GM23338 (cell line): Measurements from ENCODE around the gene TEDC1. TPM values are rescaled to one million over a fixed set of nuclear protein-coding genes. Genes with fewer than 3 reads are reported as not detected.

Experiments used
- ATAC-seq: fragments of 200-7000 bp; cut with Tn5 transposase; 3 replicates; pipeline ENCODE4 v1.9.1; 2020
- DNase-seq: peaks from one replicate; pipeline ENCODE4 v3.0.0-alpha.2; 2015; ENCODE audit warnings: low spot score
- H2AFZ ChIP-seq: fragments of 200-600 bp; sonication (generic); 2 replicates; pipeline ENCODE4 v1.8.0; 2016; ENCODE audit warnings: antibody characterized with exemption, mild to moderate bottlenecking, moderate library complexity
- H3F3A ChIP-seq: fragments of 200-600 bp; sonication (generic); replicated peaks from 2 replicates; pipeline ENCODE4 v1.8.0; 2017; ENCODE audit warnings: antibody characterized with exemption, mixed run types, low read depth
- H3K27ac ChIP-seq: fragments of 200-600 bp; sonication (generic); 2 replicates; pipeline ENCODE4 v1.6.1; 2016; ENCODE audit warnings: low read depth
- H3K27me3 ChIP-seq: fragments of 200-600 bp; sonication (generic); 2 replicates; pipeline ENCODE4 v1.8.0; 2016; ENCODE audit warnings: mild to moderate bottlenecking, mixed run types, moderate library complexity; ENCODE audit not compliant: insufficient read depth
- H3K36me3 ChIP-seq: fragments of 200-600 bp; sonication (generic); 2 replicates; pipeline ENCODE4 v1.8.0; 2016; ENCODE audit warnings: mild to moderate bottlenecking; ENCODE audit not compliant: insufficient read depth
- H3K4me1 ChIP-seq: fragments of 200-600 bp; sonication (generic); 2 replicates; pipeline ENCODE4 v1.8.0; 2016; ENCODE audit warnings: mild to moderate bottlenecking, moderate library complexity; ENCODE audit not compliant: insufficient read depth
- H3K4me2 ChIP-seq: fragments of 200-600 bp; sonication (generic); 2 replicates; pipeline ENCODE4 v1.7.1; 2017; ENCODE audit warnings: mixed run types
- H3K4me3 ChIP-seq: fragments of 200-600 bp; sonication (generic); 2 replicates; pipeline ENCODE4 v1.6.1; 2016; ENCODE audit warnings: mixed run types
- H3K79me2 ChIP-seq: fragments of 200-600 bp; sonication (generic); replicated peaks from 2 replicates; pipeline ENCODE4 v1.8.0; 2017; ENCODE audit warnings: mild to moderate bottlenecking; ENCODE audit not compliant: insufficient read depth
- H3K9me2 ChIP-seq: fragments of 200-600 bp; sonication (generic); 2 replicates; pipeline ENCODE4 v1.8.0; 2017; ENCODE audit not compliant: insufficient read depth
- H4K20me1 ChIP-seq: fragments of 200-600 bp; sonication (generic); replicated peaks from 2 replicates; pipeline ENCODE4 v1.8.0; 2017; ENCODE audit warnings: mild to moderate bottlenecking; ENCODE audit not compliant: insufficient read depth
- H3K27ac Mint-ChIP-seq: 2 replicates; pipeline ENCODE4 v1.8.0; 2020; ENCODE audit warnings: inconsistent platforms, mild to moderate bottlenecking, moderate library complexity, mixed read lengths
- H3K27me3 Mint-ChIP-seq: 3 replicates; pipeline ENCODE4 v1.8.0; 2022; ENCODE audit warnings: low read depth, mild to moderate bottlenecking, moderate library complexity, mixed read lengths, inconsistent platforms; ENCODE audit not compliant: insufficient read depth, poor library complexity
- H3K36me3 Mint-ChIP-seq: 3 replicates; pipeline ENCODE4 v1.8.0; 2021; ENCODE audit warnings: low read depth, mild to moderate bottlenecking, inconsistent platforms, moderate library complexity, mixed read lengths
- H3K4me1 Mint-ChIP-seq: 3 replicates; pipeline ENCODE4 v1.8.0; 2020; ENCODE audit warnings: mild to moderate bottlenecking, inconsistent platforms, mixed read lengths
- H3K4me3 Mint-ChIP-seq: 3 replicates; pipeline ENCODE4 v1.8.0; 2021; ENCODE audit warnings: moderate library complexity, mild to moderate bottlenecking, inconsistent platforms, mixed read lengths
- H3K9me3 Mint-ChIP-seq: 3 replicates; pipeline ENCODE4 v1.8.0; 2020; ENCODE audit warnings: moderate library complexity, mild to moderate bottlenecking, inconsistent platforms, mixed read lengths
- CREB1 ChIP-seq: fragments of 250-450 bp; sonication (Bioruptor Pico); IDR thresholded peaks from 2 replicates; pipeline ENCODE4 v1.5.0; 2020; ENCODE audit warnings: low read depth, mild to moderate bottlenecking, moderate library complexity
- ETS1 ChIP-seq: IDR thresholded peaks from 2 replicates; pipeline ENCODE4 v1.6.1; 2016; ENCODE audit warnings: antibody characterized with exemption
- EZH2 ChIP-seq: fragments of 200-600 bp; sonication (generic); IDR thresholded peaks from one replicate; pipeline ENCODE4 v1.8.0; 2017; ENCODE audit warnings: antibody characterized with exemption, mild to moderate bottlenecking, low read depth; ENCODE audit not compliant: unreplicated experiment
- EZH2phosphoT487 ChIP-seq: fragments of 200-600 bp; sonication (generic); IDR thresholded peaks from one replicate; pipeline ENCODE4 v1.8.1; 2018; ENCODE audit warnings: antibody characterized with exemption; ENCODE audit not compliant: unreplicated experiment
- JUNB ChIP-seq: IDR thresholded peaks from one replicate; pipeline ENCODE4 v1.6.1; 2016; ENCODE audit warnings: antibody characterized with exemption; ENCODE audit not compliant: unreplicated experiment
- NANOG ChIP-seq: IDR thresholded peaks from 2 replicates; pipeline ENCODE4 v1.6.1; 2016; ENCODE audit warnings: antibody characterized with exemption, borderline replicate concordance
- POLR2AphosphoS5 ChIP-seq: IDR thresholded peaks from 2 replicates; pipeline ENCODE4 v1.6.1; 2016; ENCODE audit warnings: antibody characterized with exemption, low read depth
- STAT1 ChIP-seq: IDR thresholded peaks from one replicate; pipeline ENCODE4 v1.6.1; 2016; ENCODE audit warnings: antibody characterized with exemption; ENCODE audit not compliant: unreplicated experiment
- ZNF114 ChIP-seq: fragments of 250-450 bp; sonication (Bioruptor Pico); IDR thresholded peaks from 2 replicates; pipeline ENCODE4 v1.5.0; 2020; ENCODE audit warnings: mild to moderate bottlenecking, moderate library complexity
- ZNF331 ChIP-seq: fragments of 250-450 bp; sonication (Bioruptor Pico); IDR thresholded peaks from 2 replicates; pipeline ENCODE4 v1.5.0; 2020; ENCODE audit warnings: low read depth, mild to moderate bottlenecking, moderate library complexity
- ZNF462 ChIP-seq: fragments of 250-450 bp; sonication (Bioruptor Pico); IDR thresholded peaks from 2 replicates; pipeline ENCODE4 v1.5.0; 2020; ENCODE audit warnings: mild to moderate bottlenecking, moderate library complexity
- polyA plus RNA-seq: library from polyadenylated mRNA; unstranded; fragments of >200 nt; fragmentation: Nextera tagmentation; extraction: Ambion mirVana; gene quantifications from 2 replicates; pipeline ENCODE4 v1.2.1, GENCODE V29; 2016
- total RNA-seq: library from RNA; depleted of rRNA; stranded (reverse); fragments of >200 nt; shearing (Covaris generic); gene quantifications from 2 replicates; pipeline ENCODE4 v1.2.3, GENCODE V29; 2014
- TF ChIP-seq, protein P1 (sequence below), 2 experiments: fragments of 200-600 bp in 1 of 2; sonication (generic) in 1 of 2; conservative IDR thresholded peaks; 2 replicates each; pipeline versions ENCODE4 v1.5.1 to v1.6.1; 2016 to 2017; ENCODE audit warnings: antibody characterized with exemption in 2 of 2, low read depth in 2 of 2, mild to moderate bottlenecking in 2 of 2, moderate library complexity in 1 of 2
- TF ChIP-seq, protein P2 (sequence below): IDR thresholded peaks from one replicate; pipeline ENCODE4 v1.6.1; 2018; ENCODE audit warnings: antibody characterized with exemption; ENCODE audit not compliant: unreplicated experiment

TEDC1 gene
- total and polyA plus RNA-seq, 2 experiments from 2014 or later, result 5.9 to 16.3 TPM

DNA sequence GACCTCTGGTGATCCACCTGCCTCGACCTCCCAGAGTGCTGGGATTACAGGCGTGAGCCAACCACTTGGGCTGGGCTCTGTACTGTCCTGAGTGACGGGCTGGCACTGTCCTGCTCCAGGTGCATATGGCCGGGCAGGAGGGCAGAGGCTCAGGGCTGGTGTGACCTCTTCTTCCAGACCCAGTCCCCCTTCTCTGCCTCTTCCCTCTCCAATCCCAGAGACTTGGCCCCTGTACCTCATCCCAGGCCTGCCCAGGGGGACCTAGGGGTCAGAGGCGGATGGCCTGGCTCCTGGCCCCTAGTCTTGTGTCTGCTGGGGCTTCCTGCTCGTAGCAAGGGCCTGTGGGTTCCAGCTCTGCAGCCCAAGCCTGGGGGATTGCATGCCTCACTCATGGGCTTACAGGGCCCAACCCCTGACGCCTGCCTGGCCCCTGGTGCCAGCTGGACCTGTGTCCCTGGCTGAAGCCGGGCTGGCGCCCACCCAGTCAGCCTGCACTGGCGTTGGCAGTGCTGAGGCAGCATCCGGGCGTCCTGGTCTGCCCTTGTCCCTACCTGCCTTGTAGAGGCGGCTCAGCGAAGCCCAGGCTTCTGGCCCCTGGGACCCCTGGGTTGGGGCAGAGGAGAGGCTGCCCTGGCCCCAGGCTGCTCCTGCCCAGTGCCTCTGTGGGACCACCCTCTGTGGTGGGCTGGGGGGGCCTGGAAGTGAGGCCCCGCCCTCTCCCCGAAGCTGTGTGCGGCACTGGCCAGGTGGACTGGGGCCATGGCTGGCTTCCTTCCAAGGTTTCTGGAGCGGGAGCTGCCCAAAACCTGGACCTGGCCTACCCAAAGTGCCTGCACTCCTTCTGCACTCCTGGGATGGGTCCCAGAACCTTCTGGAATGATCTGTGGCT lies 4.3 kb downstream of the TEDC1 start:
- Mint-ChIP-seq H3K4me1 (0 out of 3 replicates have a peak, but pooled peaks cover 2% of the 10 kb centered on the region), H3K9me3 (peaks cover 6% of the 10 kb centered on the region; the same call in 2 of the 3 replicates), H3K27me3 (peaks cover 12% of the 10 kb centered on the region), H3K27ac (no peak overlapping the region), H3K4me3 (no peak overlapping the region), H3K36me3 (no peaks in the 10 kb centered on the region)
- H3K27me3 ChIP-seq, result no peaks in the 10 kb centered on the region
- no peak overlapping the region for H2AFZ ChIP-seq
- H3K27ac ChIP-seq, result no peak overlapping the region
- H3K4me3 ChIP-seq, result no peak overlapping the region
- H3K9me2 ChIP-seq, result peaks cover 3% of the 10 kb centered on the region; the same call in 1 of the 2 replicates
- no peaks in the 10 kb centered on the region for H3K79me2 ChIP-seq
- H3F3A ChIP-seq, result peaks cover 4% of the 10 kb centered on the region; the same call in 1 of the 2 replicates
- H3K4me2 ChIP-seq, result no peak overlapping the region
- H3K4me1 ChIP-seq, result no peaks in the 10 kb centered on the region
- ATAC-seq, result no peak
- TF ChIP-seq JUNB (no peak), ZNF462 (CRISPR knock-in tag) (no peak), ZNF331 (no peak), NANOG (no peak), ZNF114 (no peak), POLR2AphosphoS5 (no peak), EZH2 (no peak), ETS1 (no peak), CREB1 (no peak), STAT1 (no peak), EZH2phosphoT487 (no peak)
- TF ChIP-seq, protein P1, sequence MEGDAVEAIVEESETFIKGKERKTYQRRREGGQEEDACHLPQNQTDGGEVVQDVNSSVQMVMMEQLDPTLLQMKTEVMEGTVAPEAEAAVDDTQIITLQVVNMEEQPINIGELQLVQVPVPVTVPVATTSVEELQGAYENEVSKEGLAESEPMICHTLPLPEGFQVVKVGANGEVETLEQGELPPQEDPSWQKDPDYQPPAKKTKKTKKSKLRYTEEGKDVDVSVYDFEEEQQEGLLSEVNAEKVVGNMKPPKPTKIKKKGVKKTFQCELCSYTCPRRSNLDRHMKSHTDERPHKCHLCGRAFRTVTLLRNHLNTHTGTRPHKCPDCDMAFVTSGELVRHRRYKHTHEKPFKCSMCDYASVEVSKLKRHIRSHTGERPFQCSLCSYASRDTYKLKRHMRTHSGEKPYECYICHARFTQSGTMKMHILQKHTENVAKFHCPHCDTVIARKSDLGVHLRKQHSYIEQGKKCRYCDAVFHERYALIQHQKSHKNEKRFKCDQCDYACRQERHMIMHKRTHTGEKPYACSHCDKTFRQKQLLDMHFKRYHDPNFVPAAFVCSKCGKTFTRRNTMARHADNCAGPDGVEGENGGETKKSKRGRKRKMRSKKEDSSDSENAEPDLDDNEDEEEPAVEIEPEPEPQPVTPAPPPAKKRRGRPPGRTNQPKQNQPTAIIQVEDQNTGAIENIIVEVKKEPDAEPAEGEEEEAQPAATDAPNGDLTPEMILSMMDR (conservative IDR thresholded peaks at IDR 0.05; ENCODE audit: low read depth in 2 of 2), result no peak
- TF ChIP-seq, protein P2, sequence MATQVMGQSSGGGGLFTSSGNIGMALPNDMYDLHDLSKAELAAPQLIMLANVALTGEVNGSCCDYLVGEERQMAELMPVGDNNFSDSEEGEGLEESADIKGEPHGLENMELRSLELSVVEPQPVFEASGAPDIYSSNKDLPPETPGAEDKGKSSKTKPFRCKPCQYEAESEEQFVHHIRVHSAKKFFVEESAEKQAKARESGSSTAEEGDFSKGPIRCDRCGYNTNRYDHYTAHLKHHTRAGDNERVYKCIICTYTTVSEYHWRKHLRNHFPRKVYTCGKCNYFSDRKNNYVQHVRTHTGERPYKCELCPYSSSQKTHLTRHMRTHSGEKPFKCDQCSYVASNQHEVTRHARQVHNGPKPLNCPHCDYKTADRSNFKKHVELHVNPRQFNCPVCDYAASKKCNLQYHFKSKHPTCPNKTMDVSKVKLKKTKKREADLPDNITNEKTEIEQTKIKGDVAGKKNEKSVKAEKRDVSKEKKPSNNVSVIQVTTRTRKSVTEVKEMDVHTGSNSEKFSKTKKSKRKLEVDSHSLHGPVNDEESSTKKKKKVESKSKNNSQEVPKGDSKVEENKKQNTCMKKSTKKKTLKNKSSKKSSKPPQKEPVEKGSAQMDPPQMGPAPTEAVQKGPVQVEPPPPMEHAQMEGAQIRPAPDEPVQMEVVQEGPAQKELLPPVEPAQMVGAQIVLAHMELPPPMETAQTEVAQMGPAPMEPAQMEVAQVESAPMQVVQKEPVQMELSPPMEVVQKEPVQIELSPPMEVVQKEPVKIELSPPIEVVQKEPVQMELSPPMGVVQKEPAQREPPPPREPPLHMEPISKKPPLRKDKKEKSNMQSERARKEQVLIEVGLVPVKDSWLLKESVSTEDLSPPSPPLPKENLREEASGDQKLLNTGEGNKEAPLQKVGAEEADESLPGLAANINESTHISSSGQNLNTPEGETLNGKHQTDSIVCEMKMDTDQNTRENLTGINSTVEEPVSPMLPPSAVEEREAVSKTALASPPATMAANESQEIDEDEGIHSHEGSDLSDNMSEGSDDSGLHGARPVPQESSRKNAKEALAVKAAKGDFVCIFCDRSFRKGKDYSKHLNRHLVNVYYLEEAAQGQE, result no peak
- H3K36me3 ChIP-seq, result no peaks in the 10 kb centered on the region
- H4K20me1 ChIP-seq, result no peaks in the 10 kb centered on the region
- no peak for DNase-seq
